Nucleus accumbens (tissue), 56 donors: ENCODE results near the gene OSBPL3.
A peak's percentile ranks its signal among the peaks of the same experiment; 100 is the strongest.

Experiments used
- DNase-seq, 56 donors: peaks; one replicate each; lab custom pipeline; 2025; lab: John Stamatoyannopoulos, UW

OSBPL3 gene

DNA sequence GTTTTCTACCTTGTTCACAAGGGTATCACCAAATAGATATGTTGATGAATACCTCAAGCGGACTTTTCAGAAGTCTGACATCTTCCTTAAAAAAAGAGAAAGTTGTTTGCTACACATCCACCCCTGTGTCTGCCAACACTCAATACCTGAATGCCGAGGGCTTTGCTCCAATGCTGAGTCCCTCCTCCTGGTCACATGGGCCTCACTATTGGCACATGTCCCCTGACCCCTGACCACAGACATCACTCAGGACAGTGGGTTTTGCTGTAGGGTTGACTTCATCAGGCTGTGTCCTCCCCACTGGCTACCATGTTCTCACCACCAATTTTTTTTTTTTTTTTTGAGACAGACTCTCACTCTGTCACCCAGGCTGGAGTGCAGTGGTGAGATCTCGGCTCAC lies 76.4 kb downstream of the OSBPL3 start:
- no peak for DNase-seq

DNA sequence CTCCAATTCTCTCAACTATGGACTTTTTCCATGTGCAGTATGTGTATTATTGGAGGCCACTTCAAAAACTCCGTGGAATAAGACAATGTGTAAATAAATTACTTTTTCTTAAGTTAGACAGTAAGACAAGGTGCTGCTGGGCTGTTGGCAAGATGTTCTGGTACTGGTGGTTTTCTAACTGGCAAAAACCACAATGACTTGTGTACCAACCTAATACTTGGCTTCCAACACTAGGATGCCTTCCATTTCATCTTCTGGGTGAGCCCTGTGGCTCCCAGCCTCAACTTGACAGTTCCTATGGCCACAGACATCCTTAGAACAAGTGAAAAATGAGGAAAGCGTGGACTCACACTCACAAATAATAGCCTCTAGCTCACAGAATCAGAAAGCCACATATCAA lies 77.0 kb downstream of the OSBPL3 start:
- DNase-seq = no peak

DNA sequence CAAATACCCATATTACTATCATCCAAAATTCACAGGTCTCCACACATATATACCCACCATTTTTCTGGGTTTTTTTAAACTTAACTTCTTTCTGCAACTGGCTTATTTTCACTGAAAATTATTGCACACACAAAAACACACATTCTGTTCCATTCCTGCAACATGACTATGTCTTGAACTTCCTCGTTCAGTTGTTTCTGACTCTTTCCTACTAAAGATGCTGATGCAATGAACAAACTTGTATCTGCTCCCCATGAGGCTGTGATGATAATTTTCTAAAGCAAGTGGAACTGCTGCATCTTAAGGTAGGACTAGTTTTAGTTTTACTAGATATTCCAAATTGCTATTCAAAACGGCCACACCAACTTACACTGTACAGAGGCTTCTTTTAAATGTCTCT lies 77.7 kb downstream of the OSBPL3 start:
- DNase-seq = no peak

DNA sequence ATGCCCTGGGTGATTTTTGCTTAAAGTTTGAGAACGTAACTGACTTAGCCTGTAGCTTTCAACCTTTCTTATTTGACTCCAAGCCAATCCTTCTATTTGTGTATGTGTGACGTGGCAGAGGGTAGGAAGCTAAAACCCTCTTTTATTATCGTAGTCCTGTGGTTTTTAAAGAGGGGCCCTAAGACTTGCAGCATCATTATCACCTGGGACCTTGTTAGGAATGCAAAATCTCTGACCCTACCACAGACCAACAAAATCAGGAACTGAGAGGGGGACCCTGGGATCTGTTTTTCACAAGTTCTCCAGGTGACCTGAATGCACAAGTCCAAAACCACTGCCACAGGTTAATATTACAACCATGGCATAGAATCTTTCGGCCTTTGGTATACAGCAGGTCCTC lies 80.1 kb downstream of the OSBPL3 start:
- no peak for DNase-seq

DNA sequence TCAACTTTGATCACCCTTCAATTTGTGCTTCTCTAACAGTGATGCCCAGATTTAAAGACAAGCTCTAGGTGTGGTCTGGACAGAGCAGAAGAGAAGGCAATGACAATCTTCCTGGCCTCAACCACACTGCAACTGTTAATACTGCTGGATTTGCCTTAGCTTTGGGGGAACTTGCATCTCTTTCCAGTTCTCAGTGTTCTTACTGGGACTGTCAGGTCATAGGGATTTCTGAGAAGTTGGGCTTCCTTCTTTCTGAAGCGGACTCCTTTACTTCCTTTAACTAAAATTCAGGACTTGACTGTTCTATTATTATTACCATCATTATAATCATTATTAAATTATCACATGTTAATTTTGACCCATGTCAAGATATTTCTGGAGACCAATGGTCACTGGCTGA lies 80.8 kb downstream of the OSBPL3 start:
- DNase-seq = no peak

DNA sequence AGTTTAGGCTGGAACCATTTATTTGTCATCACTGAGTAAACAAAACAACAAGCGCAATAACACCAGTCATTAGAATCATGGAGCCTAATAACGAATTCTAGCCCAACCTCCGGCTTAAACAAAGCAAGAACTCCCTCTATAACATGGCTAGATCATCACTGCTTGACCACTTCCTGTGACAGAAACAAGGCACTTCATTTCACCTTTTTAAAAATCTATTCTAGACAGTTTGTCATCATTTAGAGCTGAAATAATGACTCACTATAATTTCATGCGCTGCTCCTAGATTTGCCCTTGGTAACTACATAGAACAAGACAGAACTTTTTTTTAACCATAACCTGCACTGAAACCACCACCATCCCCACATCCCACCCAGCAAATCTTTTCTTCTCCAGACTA lies 81.3 kb downstream of the OSBPL3 start:
- DNase-seq = no peak

DNA sequence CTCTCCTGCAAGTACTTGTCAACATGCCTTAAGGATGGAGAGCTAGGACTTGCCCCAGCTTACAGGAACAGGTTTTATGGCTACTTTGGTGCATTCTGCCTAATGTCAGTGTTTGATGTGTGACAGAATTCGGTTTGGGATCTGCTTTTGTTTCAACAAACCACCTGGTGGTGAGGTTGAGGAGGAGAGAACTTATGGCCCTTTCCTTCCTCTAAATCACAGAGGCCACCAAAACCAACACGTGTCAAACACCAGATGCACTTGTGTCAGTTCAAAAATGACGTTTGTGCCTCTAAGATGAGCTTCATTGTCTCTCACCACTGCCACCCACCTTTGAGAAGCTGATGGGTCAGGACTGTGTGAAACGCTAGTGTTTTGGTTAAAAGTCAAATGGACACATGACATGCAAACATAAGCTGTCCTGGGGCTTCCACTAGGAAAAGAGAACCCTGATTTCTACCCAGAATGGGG lies 83.9 kb downstream of the OSBPL3 start:
- DNase-seq = no peak

DNA sequence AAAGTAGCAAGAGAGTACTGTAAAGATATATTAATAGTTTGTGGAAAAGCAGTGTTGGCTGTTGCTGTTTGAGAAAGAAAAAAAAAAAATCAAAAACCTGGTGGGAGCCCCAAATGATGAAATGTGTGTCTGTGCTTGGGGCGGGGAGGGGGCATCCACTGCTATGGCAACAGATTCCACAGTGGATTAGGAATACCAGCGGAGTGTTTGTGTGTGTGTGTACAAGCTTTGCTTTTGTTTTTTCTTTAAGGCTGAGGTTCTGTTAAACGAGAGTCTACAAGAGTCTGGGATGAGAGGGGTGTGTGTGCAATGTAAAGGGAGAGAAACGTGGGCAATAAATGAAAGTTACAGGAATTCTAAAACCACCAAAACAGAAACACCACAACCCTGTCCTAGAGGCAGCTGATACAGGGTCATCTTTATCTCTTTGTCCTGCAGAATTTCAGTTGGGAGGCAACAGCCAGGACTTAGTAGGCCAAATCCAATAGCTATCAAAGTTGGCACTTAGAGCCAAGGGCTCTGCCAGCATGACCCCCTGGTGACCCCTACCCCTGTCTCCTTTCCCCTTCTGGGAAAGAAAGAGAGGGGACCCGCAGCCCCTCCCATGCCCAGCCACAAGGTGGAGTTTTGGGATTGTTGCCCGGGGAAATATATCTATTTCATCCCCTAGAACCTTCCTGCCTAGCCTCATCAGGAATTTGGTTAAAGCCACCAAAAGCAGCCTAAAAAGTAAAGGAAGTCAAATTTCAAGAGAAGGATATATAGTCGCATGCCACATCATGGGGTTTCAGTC lies 85.4 kb downstream of the OSBPL3 start:
- no peak for DNase-seq

DNA sequence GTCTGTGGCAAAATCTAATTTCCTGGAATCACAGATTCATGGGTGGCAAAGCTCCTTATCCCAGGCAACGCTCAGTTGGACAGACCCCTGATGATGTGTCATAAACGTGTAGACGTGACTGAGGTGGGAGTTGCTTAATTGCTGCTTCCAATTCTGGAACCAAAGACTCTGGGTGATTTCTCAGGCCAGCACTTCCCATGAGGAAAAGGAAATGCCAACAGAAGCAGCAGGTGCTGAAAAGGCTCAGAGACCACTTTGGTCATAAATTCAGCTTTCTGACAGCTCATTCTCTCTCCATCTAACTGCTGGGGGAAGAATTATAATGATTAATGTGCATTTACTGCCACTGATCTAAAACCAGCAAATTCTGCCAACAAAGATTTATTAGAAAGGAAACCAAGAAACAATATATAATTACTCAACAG lies 88.7 kb downstream of the OSBPL3 start:
- no peak for DNase-seq

DNA sequence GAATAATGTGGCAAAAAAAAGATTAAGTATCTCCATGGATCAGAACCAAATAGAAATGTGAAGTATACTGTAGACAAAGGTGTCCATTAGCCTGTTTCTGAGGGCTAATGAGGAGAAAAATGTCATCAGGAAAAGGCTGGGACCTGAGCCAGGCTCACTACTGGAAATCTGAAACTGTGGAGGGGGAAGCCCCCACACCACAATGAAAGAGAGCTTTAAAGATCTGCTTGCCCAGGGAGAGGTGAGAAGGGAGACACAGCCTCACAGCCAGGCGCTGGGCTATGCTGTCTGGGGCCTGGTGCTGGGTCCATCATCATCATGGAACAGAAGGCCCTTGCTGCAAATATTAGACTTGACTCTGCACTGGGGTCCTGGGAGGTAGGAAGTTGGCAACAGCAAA lies 90.4 kb downstream of the OSBPL3 start:
- no peak for DNase-seq

DNA sequence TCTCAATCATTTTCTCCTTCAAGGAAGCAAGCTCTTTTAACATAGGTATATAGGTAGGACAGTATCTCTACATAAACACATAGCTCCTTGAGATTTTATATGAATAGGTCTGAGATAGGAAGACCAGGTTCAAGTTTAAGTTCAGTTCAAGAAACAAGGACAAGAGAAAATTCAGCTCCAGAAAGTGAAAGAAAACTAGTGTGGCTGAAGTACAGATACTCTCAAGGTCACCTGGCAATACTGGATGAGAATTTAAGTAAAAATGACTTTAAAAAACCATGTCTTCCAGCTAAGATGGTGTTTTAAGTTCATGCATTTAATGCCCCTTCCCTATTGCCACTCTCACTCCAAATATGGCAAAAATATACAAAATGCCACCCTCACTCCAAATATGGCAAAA lies 91.3 kb downstream of the OSBPL3 start:
- DNase-seq = no peak

DNA sequence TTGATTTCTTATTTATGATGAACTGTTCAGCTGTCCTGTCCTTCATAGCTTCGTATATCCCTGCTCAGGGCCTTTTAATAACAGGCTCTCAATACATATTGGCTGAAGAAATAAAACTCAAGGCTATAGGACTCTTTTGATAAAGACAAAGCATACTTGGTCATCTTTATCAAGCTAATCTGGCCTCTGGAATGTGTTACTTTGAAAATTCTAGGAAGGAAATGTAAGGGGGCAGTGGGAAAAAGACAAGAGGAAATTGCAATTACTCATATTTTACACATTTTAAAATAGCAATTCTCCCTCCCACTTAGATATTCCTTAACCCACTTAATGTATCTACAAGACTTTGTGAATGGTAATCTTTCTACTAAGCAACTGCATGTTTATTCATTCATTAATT lies 94.3 kb downstream of the OSBPL3 start:
- no peak for DNase-seq

DNA sequence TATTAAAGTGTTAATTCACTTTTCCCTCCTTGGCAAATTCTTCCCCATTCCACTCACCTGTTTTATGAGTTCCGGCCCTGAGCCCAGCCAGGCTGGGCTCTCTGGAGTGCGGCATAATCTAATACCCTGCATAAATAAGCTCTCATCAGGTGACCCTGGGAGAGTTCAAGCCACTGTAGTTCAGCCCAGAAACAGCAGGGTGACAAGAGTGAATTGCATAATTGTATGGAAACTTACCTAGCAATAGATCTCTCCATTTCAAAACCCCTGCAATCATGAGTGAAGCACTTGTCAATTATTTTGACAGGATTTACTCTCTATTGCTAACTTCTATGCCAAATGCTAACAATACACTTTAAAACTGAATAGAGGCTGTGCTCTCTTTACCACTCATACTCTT lies 94.7 kb downstream of the OSBPL3 start:
- no peak for DNase-seq

DNA sequence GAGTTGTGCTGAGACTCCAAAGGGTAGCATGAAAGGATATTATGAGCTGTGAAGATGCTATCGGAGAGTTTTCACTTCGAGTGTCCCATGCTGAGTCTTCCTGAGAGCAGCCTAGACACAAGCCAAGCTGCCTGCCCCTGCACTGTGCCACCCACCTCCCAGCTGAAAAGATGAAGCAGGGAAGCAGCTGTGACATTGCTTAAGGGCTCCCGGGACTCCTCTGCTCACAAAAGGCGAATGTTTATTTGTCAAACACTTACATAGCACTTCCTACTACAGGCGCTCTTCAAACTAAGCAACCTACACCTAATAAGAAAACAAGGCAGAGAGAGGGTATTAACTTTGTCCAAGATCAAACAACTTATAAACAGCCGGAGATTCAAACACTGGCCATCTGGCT lies 95.6 kb downstream of the OSBPL3 start:
- no peak for DNase-seq

DNA sequence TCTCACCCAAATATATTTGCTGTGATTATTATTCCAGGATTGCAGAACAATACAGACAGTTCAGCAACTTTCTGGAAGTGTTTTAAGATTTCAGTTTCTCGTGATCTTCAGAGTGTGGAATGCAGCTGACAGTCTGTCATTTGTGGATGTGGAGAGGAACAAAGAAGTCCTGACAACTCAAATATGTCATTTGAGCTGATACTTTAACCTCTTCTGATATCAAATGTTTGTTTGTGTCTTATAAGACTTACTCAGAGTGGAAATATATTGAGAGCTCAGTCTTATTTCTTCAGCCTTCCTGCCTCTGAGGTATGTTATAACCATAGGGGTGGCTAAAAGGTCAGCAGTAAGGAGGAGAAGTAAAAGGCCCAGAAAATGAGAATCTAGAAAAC lies 96.4 kb downstream of the OSBPL3 start:
- DNase-seq = no peak

DNA sequence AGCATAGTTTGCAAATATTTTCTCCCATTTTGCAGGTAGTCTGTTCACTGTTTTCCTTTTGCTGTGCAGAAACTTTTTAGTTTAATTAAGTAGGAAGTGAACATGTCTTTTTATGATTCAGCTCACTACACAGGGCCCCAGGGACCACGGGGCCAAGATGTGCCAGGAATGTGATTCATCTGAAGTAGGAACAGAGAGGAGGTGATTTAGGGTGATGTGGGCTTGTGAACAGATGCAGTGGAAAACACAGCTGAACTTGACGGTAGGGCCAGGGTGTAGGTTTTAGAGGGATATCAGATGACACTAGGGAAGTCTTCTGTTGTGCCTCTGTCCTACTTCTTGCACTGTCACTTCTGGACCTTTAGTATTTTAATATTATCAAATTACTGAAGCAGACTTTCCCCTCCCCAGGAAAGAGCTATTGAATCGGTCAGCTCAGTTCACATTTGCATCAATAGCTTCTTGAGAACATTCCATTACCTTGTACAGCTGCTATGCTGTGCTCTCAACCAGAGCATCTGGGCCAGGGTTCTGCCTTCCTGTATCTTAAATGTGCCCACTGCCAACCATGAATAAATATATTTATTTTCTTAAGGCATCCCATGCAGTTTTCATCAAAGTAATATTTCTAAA lies 96.9 kb downstream of the OSBPL3 start:
- peak in 6 of 56 donors; percentile 2 to 20 (median 8) for DNase-seq

DNA sequence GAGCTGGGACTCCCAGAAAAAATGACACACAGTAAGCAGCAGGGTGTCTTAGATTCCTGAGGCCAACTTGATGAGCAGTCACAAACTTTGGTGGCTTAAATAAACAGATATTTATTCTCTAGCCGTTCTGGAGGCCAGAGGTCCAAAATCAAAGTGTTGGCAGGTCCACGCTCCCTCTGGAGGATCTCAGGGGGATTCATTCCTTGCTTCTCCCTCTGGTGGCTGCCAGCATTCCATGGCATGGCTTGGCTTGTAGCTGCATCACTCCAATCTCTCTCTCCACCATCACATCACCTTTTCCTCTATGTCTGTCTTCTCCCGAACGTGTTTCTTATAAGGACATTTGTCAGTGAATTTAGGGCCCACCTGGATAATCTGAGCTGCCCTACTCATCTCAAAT lies 98.4 kb downstream of the OSBPL3 start:
- no peak for DNase-seq

DNA sequence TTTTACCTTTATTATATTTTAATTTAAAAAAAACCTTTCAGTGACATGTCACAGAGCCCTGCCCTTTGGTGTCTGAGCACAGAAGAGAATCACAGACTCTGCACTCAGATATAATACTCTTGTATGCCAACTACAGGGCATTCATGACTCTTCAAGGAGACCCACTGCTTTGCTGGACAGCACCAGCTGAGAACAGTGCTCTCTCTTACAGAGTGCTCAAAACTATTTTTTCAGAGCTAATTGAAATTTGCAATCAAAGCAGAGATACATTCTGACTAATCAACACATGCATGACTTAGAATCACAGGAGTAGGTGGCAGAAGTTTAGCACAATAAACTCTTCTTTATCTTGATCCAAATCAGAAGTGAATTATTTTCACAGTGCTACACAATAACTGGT lies 99.1 kb downstream of the OSBPL3 start:
- DNase-seq = no peak

DNA sequence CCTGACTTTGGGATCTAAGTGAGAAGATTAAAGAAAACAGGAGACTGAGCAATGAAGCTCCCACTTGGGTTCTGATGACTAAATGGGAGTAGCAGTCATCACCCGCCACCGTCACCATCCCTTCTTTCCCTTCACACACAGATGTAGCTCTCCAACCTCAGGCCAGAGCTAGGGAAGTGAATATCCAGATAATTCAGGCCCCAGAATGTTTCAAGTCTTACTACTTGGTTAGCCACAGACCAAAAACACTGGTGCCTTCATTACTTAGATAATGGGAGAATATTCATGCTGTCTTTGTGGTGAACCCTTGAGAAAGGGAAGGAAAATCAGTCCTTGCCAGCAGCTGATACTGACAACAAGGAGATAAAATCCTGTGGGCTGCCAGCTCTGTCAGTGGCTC lies 100.7 kb downstream of the OSBPL3 start:
- no peak for DNase-seq

DNA sequence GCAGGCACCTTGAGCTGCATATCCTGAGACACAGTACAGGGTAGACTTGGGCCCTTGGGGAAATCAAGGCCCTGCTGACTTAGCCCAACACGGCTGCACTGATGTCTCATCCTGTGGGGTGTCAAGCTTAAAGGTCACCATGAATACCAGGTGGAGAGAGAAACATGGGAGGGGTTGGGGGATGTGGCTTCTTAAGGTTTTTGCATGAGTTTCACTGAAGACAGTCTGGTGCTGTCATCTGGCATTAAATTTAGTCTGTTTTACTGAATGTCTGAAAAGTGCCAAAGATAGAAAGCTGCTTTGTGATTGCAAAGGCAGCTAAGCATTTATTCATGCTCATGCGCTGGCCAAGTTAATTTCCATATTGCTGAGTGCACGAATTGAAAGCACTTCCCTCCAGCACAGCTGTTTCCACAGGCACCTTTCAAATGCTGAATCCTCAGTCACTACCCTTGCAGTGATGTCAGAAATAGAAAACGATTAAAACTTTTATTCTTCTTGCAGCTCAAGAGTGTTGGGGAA lies 102.1 kb downstream of the OSBPL3 start:
- peak in 25 of 56 donors; percentile 2 to 72 (median 21) for DNase-seq

DNA sequence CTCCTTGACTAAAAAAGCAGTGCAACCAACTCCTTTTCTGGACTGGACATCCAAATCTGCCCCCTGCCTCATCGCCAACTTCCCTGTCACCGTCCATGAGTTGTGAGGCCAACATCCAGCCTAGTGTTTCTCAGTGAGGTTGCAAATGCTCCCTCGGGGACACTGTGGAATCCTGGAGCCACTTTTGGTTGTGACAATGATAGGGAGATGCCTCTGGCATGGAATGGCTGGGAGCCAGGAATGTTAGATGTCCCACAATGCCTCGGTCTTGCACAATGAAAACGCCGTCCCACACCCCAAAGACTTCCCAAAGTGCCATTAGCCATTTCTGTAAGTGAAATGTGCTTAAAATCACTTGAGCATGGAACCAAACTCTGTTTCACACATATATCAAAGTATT lies 105.2 kb downstream of the OSBPL3 start:
- DNase-seq = no peak

DNA sequence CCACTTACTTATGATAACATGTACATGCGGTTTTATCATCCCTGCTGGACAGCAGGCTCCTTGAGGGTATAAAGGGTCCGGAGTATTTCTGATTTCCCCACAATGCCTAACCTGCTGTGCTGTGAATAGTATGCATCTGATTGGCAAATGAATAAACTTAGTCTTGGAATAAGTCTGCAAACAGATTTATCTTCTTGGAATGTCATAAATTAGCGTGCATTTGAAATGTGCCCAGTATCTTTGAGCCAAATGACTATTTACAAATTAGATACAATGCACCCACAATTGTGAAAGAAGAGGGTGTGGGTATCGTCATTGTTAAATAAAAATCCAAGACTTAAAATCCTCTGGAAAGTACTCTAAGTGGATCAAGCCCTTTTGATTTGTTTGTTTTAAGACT lies 106.0 kb downstream of the OSBPL3 start:
- no peak for DNase-seq
